ENCODE data around the gene BCAT1.

DNA sequence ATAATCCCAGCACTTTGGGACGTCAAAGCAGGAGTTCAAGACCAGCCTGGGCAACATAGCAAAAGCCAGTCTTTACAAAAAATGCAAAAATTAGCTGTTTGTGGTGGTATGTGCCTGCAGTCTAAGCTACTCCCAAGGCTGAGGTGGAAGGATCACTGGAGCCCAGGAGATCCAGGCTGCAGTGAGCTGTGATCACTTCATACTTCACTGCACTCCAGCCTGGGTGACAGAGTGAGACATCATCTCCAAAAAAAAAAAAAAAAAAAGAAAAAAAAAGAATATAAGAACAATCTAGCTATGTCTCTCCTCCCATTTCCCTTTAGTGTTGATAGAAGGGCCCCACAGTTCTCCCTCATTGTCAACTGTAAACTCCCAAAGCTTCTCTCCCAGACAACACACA lies 3.5 kb upstream of the BCAT1 start:
- TF ChIP-seq, protein P1, sequence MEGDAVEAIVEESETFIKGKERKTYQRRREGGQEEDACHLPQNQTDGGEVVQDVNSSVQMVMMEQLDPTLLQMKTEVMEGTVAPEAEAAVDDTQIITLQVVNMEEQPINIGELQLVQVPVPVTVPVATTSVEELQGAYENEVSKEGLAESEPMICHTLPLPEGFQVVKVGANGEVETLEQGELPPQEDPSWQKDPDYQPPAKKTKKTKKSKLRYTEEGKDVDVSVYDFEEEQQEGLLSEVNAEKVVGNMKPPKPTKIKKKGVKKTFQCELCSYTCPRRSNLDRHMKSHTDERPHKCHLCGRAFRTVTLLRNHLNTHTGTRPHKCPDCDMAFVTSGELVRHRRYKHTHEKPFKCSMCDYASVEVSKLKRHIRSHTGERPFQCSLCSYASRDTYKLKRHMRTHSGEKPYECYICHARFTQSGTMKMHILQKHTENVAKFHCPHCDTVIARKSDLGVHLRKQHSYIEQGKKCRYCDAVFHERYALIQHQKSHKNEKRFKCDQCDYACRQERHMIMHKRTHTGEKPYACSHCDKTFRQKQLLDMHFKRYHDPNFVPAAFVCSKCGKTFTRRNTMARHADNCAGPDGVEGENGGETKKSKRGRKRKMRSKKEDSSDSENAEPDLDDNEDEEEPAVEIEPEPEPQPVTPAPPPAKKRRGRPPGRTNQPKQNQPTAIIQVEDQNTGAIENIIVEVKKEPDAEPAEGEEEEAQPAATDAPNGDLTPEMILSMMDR (conservative IDR thresholded peaks at IDR 0.05) = no peak
- TF ChIP-seq ZFX (IDR thresholded peaks at IDR 0.05) = no peak
